Natural killer cell treated with Interleukin-12 subunit alpha and Interleukin-12 subunit beta and Interleukin-15 and Interleukin-18, amount 100 ng/mL, for 72 hours (primary cell): Measurements from ENCODE around the gene KCTD12. TPM values are rescaled to one million over a fixed set of nuclear protein-coding genes. Genes with fewer than 3 reads are reported as not detected.
"Not testable (repeated sequence)": the region's sequence is repeated elsewhere in the genome, so short reads cannot be mapped to it uniquely, and the experiment has no call there.

Experiments used
- ATAC-seq, 2 donors: fragments of 150-1000 bp; cut with Tn5 transposase in 1 of 2; sonication (Bioruptor Pico), chemical (Tn5 transposase) in 1 of 2; 2 replicates each; pipeline ENCODE4 v1.10.0; 2021
- DNase-seq: peaks from one replicate; pipeline ENCODE4 v3.0.0; 2022; ENCODE audit warnings: low spot score
- H3K27ac Mint-ChIP-seq, 2 donors: 1 replicate in 1 of 2; 2 replicates in 1 of 2; pipeline ENCODE4 v1.8.0; 2022; ENCODE audit warnings: mixed read lengths in 2 of 2, mild to moderate bottlenecking in 1 of 2, moderate library complexity in 1 of 2
- H3K27me3 Mint-ChIP-seq, 2 donors: 1 replicate in 1 of 2; 2 replicates in 1 of 2; pipeline ENCODE4 v1.8.0; 2022; ENCODE audit warnings: mixed read lengths in 2 of 2
- H3K36me3 Mint-ChIP-seq: one replicate; pipeline ENCODE4 v1.8.0; 2022; ENCODE audit warnings: mixed read lengths
- H3K4me1 Mint-ChIP-seq, 2 donors: 1 replicate in 1 of 2; 2 replicates in 1 of 2; pipeline ENCODE4 v1.8.0; 2022; ENCODE audit warnings: low read depth in 2 of 2, mixed read lengths in 2 of 2, mild to moderate bottlenecking in 1 of 2
- H3K4me3 Mint-ChIP-seq: one replicate; pipeline ENCODE4 v1.8.0; 2022; ENCODE audit warnings: mixed read lengths
- H3K9me3 Mint-ChIP-seq: 2 replicates; pipeline ENCODE4 v1.8.0; 2022; ENCODE audit warnings: mixed read lengths
- total RNA-seq, 2 donors: library from RNA; stranded (reverse); gene quantifications; one replicate each; pipeline ENCODE4 v1.2.3, GENCODE V29; 2022

The KCTD12 gene
- total RNA-seq, 2 donors from 2014 or later: 0.39 to 0.76 TPM

GRCh38 chr13:76903544-76904162 is 17.4 kb upstream of the KCTD12 start:
- Mint-ChIP-seq H3K36me3 (peaks cover 7% of the 10 kb centered on the region), H3K27me3 (peaks cover 35 to 60% of the 10 kb centered on the region in 2 donors), H3K9me3 (peaks cover 5% of the 10 kb centered on the region), H3K27ac (no peak overlapping the region), H3K4me3 (no peak overlapping the region), H3K4me1 (no peaks in the 10 kb centered on the region)
- ATAC-seq: peak in 1 of 2 donors; percentile 82
- DNase-seq: peak; percentile 83

GRCh38 chr13:76899066-76899465 is 12.9 kb upstream of the KCTD12 start:
- not testable (repeated sequence) for H3K4me3 Mint-ChIP-seq, H3K4me1 Mint-ChIP-seq, H3K9me3 Mint-ChIP-seq, ATAC-seq, H3K27ac Mint-ChIP-seq, H3K36me3 Mint-ChIP-seq, DNase-seq
- H3K27me3 Mint-ChIP-seq: peaks cover 35 to 60% of the 10 kb centered on the region in 2 donors

- not testable (repeated sequence) for H3K27ac Mint-ChIP-seq, DNase-seq, ATAC-seq, H3K4me3 Mint-ChIP-seq, H3K9me3 Mint-ChIP-seq, H3K4me1 Mint-ChIP-seq, H3K36me3 Mint-ChIP-seq
- peaks cover 37 to 62% of the 10 kb centered on the region in 2 donors for H3K27me3 Mint-ChIP-seq
Observed at GRCh38 chr13:76897171-76897570, 11.0 kb upstream of the KCTD12 start.

- Mint-ChIP-seq H3K4me3 (no peak overlapping the region), H3K4me1 (peaks cover 0 to 3% of the 10 kb centered on the region in 2 donors), H3K27ac (no peak overlapping the region), H3K27me3 (peaks cover 46 to 63% of the 10 kb centered on the region in 2 donors), H3K36me3 (peaks cover 7% of the 10 kb centered on the region), H3K9me3 (peaks cover 5% of the 10 kb centered on the region)
- DNase-seq (no peak), ATAC-seq (no peak)
Observed at GRCh38 chr13:76894401-76895110, 8.4 kb upstream of the KCTD12 start.

GRCh38 chr13:76892488-76892887 is 6.3 kb upstream of the KCTD12 start:
- H3K27me3 Mint-ChIP-seq: peaks cover 56 to 74% of the 10 kb centered on the region in 2 donors
- DNase-seq (no peak), ATAC-seq (no peak)
- H3K4me3 Mint-ChIP-seq: no peak overlapping the region
- peaks cover under 1 to 3% of the 10 kb centered on the region in 2 donors for H3K4me1 Mint-ChIP-seq
- no peaks in the 10 kb centered on the region for H3K36me3 Mint-ChIP-seq
- no peak overlapping the region for H3K27ac Mint-ChIP-seq
- H3K9me3 Mint-ChIP-seq: no peaks in the 10 kb centered on the region

- ATAC-seq (no peak), DNase-seq (no peak)
- Mint-ChIP-seq H3K27ac (no peak overlapping the region), H3K9me3 (no peaks in the 10 kb centered on the region), H3K4me1 (peaks cover 5 to 6% of the 10 kb centered on the region in 2 donors), H3K27me3 (peaks cover 54 to 65% of the 10 kb centered on the region in 2 donors), H3K4me3 (no peak overlapping the region), H3K36me3 (no peaks in the 10 kb centered on the region)
Observed at GRCh38 chr13:76890021-76890420, 3.8 kb upstream of the KCTD12 start.

GRCh38 chr13:76889254-76889653 is 3.0 kb upstream of the KCTD12 start:
- peaks cover 8 to 14% of the 10 kb centered on the region in 2 donors for H3K4me1 Mint-ChIP-seq
- ATAC-seq (no peak), DNase-seq (no peak)
- H3K9me3 Mint-ChIP-seq: no peaks in the 10 kb centered on the region
- no peak overlapping the region for H3K27ac Mint-ChIP-seq
- H3K4me3 Mint-ChIP-seq: no peak overlapping the region
- H3K36me3 Mint-ChIP-seq: no peaks in the 10 kb centered on the region
- H3K27me3 Mint-ChIP-seq: peaks cover 56 to 65% of the 10 kb centered on the region in 2 donors

- H3K27me3 Mint-ChIP-seq: peaks cover 53 to 60% of the 10 kb centered on the region in 2 donors
- H3K4me1 Mint-ChIP-seq: peaks cover 8 to 15% of the 10 kb centered on the region in 2 donors
- no peak for DNase-seq
- no peak overlapping the region for H3K27ac Mint-ChIP-seq
- ATAC-seq: no peak
- no peaks in the 10 kb centered on the region for H3K9me3 Mint-ChIP-seq
- H3K4me3 Mint-ChIP-seq: peak overlapping the region; percentile 6
- no peaks in the 10 kb centered on the region for H3K36me3 Mint-ChIP-seq
Observed at GRCh38 chr13:76888421-76888820, 2.2 kb upstream of the KCTD12 start.

GRCh38 chr13:76887076-76887563 is 915 bp upstream of the KCTD12 start:
- H3K36me3 Mint-ChIP-seq: no peaks in the 10 kb centered on the region
- no peak overlapping the region for H3K27ac Mint-ChIP-seq
- no peak for ATAC-seq
- peaks cover 8 to 15% of the 10 kb centered on the region in 2 donors for H3K4me1 Mint-ChIP-seq
- H3K4me3 Mint-ChIP-seq: peak overlapping the region; percentile 77
- DNase-seq: no peak
- H3K27me3 Mint-ChIP-seq: peaks cover 53 to 60% of the 10 kb centered on the region in 2 donors
- no peaks in the 10 kb centered on the region for H3K9me3 Mint-ChIP-seq

- peaks cover 8 to 15% of the 10 kb centered on the region in 2 donors for H3K4me1 Mint-ChIP-seq
- no peak overlapping the region for H3K27ac Mint-ChIP-seq
- H3K9me3 Mint-ChIP-seq: no peaks in the 10 kb centered on the region
- ATAC-seq: no peak
- DNase-seq: no peak
- H3K4me3 Mint-ChIP-seq: peak overlapping the region; percentile 39
- no peaks in the 10 kb centered on the region for H3K36me3 Mint-ChIP-seq
- H3K27me3 Mint-ChIP-seq: peaks cover 51 to 56% of the 10 kb centered on the region in 2 donors
Observed at GRCh38 chr13:76886005-76886291, 257 bp downstream of the KCTD12 start.

GRCh38 chr13:76885203-76886004 is 801 bp downstream of the KCTD12 start:
- Mint-ChIP-seq H3K27me3 (peaks cover 46 to 51% of the 10 kb centered on the region in 2 donors), H3K4me3 (peak overlapping the region; percentile 68), H3K27ac (no peak overlapping the region), H3K4me1 (peaks cover 8 to 15% of the 10 kb centered on the region in 2 donors), H3K36me3 (no peaks in the 10 kb centered on the region), H3K9me3 (no peaks in the 10 kb centered on the region)
- ATAC-seq (peak; percentile 65 to 72), DNase-seq (peak; percentile 66)

GRCh38 chr13:76884907-76885202 is 1.4 kb downstream of the KCTD12 start:
- H3K4me3 Mint-ChIP-seq: peak overlapping the region; percentile 68
- H3K9me3 Mint-ChIP-seq: no peaks in the 10 kb centered on the region
- peaks cover 41 to 45% of the 10 kb centered on the region in 2 donors for H3K27me3 Mint-ChIP-seq

GRCh38 chr13:76884186-76884906 is 1.9 kb downstream of the KCTD12 start:
- Mint-ChIP-seq H3K9me3 (no peaks in the 10 kb centered on the region), H3K27ac (no peak overlapping the region), H3K4me1 (peaks cover 14 to 22% of the 10 kb centered on the region in 2 donors), H3K27me3 (peaks cover 36 to 41% of the 10 kb centered on the region in 2 donors), H3K4me3 (peak overlapping the region; percentile 68), H3K36me3 (no peaks in the 10 kb centered on the region)
- DNase-seq: no peak
- ATAC-seq: no peak

More at GRCh38 chr13:76884907-76885202, 1.4 kb downstream of the KCTD12 start:
- ATAC-seq (no peak), DNase-seq (no peak)
- Mint-ChIP-seq H3K27ac (no peak overlapping the region), H3K36me3 (no peaks in the 10 kb centered on the region), H3K4me1 (peaks cover 10 to 17% of the 10 kb centered on the region in 2 donors)
